Thymus (tissue), 11 donors: ENCODE results near the gene ZNF317. TPM values are rescaled to one million over a fixed set of nuclear protein-coding genes. Genes with fewer than 3 reads are reported as not detected.

Source experiments
- DNase-seq, 9 donors: peaks; one replicate each; pipeline ENCODE4 v3.0.0-alpha.2; 2013; ENCODE audit warnings: low spot score in 9 of 9, low read depth in 6 of 9, missing footprints in 1 of 9
- H3K27ac ChIP-seq, 2 donors: one replicate each; pipeline ENCODE4 v1.5.1; 2013; ENCODE audit warnings: control low read depth in 1 of 2, low read depth in 1 of 2, low read length in 1 of 2, mild to moderate bottlenecking in 1 of 2, moderate library complexity in 1 of 2
- H3K27me3 ChIP-seq, 2 donors: one replicate each; pipeline ENCODE4 v1.5.1; 2013; ENCODE audit warnings: low read length in 1 of 2; ENCODE audit not compliant: control insufficient read depth in 2 of 2, insufficient read depth in 1 of 2
- H3K36me3 ChIP-seq, 2 donors: one replicate each; pipeline ENCODE4 v1.5.1; 2013; ENCODE audit warnings: low read length in 1 of 2, mild to moderate bottlenecking in 1 of 2, moderate library complexity in 1 of 2; ENCODE audit not compliant: control insufficient read depth in 2 of 2, insufficient read depth in 2 of 2
- H3K4me1 ChIP-seq, 2 donors: one replicate each; pipeline ENCODE4 v1.5.1; 2013; ENCODE audit warnings: low read length in 2 of 2; ENCODE audit not compliant: control insufficient read depth in 2 of 2, insufficient read depth in 2 of 2
- H3K4me3 ChIP-seq, 2 donors: one replicate each; pipeline ENCODE4 v1.5.1; 2013; ENCODE audit warnings: low read length in 2 of 2, control low read depth in 1 of 2, mild to moderate bottlenecking in 1 of 2
- H3K9me3 ChIP-seq, 2 donors: one replicate each; pipeline ENCODE4 v1.5.1; 2013; ENCODE audit warnings: low read length in 1 of 2, mild to moderate bottlenecking in 1 of 2; ENCODE audit not compliant: control insufficient read depth in 2 of 2, insufficient read depth in 1 of 2
- WGBS: extraction: QIAGEN DNeasy Blood & Tissue Kit; methylation state at CpG from one replicate; pipeline ENCODE4 v1.1.7; 2013; 5-methylcytosine and 5-hydroxymethylcytosine counted together
- polyA plus RNA-seq: library from polyadenylated mRNA; stranded (reverse); fragments of 200-250 nt; gene quantifications from one replicate; pipeline ENCODE4 v1.2.3, GENCODE V29; 2013
- total RNA-seq: library from RNA; stranded (reverse); fragments of 120-200 nt; gene quantifications from one replicate; pipeline ENCODE4 v1.2.4, GENCODE V29; 2013
- donor health status: healthy.

Gene ZNF317
- total and polyA plus RNA-seq, 2 donors: 24.8 to 44.2 TPM

DNA sequence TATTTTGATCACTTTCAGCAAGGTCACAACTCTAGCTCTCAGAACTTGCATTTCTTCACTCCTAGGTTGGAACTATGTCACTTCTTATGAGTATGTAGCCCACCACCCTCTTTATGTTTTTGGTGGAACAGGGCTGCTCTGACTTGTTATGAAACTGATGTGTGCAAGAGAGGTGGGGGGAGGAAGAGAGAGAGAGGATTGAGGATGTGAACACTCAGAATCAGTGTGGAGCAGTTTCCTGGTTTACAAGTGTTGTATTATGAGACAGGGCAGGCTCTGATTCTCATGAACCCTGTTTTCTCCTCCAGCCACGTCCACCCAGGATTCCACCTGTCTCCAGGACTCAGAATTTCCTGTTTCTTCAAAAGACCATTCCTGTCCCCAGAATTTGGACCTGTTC lies 16.1 kb downstream of the ZNF317 start:
- Histone ChIP-seq H3K4me3 (no peak overlapping the region), H3K27me3 (no peaks in the 10 kb centered on the region), H3K9me3 (peaks cover 21 to 44% of the 10 kb centered on the region in 2 donors), H3K27ac (no peak overlapping the region), H3K4me1 (no peaks in the 10 kb centered on the region), H3K36me3 (peaks cover 62 to 67% of the 10 kb centered on the region in 2 donors)
- WGBS: 95% methylated on average over 1 of the region's 1 CpG
- no peak for DNase-seq

DNA sequence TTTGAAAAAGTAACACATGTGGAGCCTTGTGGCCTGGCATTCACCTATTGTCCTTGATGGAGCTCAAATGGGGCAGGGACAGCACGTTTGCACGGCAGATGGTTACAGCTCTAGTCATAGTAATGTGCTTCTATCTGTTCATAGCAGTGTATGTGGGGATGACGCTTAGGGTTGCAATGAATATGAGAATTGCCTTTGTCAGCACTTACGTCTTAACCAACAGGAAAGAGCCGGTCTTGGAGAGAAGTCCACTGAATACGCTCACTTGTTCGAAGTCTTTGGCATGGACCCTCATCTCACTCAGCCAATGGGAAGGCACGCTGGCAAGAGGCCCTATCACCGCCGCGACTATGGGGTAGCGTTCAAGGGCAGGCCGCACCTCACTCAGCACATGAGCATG lies 19.7 kb downstream of the ZNF317 start:
- peaks cover 19 to 42% of the 10 kb centered on the region in 2 donors for H3K9me3 ChIP-seq

DNA sequence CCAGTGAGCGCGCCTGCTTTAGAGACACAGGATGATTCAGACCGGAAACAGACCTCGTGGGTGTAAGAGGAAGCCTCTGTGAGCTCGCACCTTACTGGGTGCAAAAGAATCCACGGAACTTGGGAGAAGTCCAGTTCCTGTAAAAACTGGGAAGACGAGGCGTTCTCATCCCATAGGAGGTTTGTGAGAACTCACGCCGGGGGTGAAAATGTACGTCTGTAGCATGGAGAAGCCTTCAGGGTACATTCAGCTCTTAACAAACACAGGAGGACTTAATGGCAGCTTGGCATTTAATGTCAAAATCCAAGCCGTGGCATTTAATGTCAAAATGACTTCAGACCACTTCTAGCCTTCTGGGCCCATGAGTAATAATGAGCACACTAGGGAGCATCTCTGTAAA lies 21.2 kb downstream of the ZNF317 start:
- WGBS: 99% methylated on average over 12 of the region's 12 CpGs
- Histone ChIP-seq H3K4me1 (no peaks in the 10 kb centered on the region), H3K36me3 (peaks cover 69 to 71% of the 10 kb centered on the region in 2 donors), H3K27ac (no peak overlapping the region), H3K4me3 (no peak overlapping the region), H3K27me3 (no peaks in the 10 kb centered on the region), H3K9me3 (peaks cover 19 to 42% of the 10 kb centered on the region in 2 donors)
- DNase-seq: no peak

More for the DNA sequence above, 19.7 kb downstream of the ZNF317 start:
- WGBS: 99% methylated on average over 13 of the region's 13 CpGs
- Histone ChIP-seq H3K4me1 (no peaks in the 10 kb centered on the region), H3K4me3 (no peak overlapping the region), H3K27ac (no peak overlapping the region), H3K27me3 (no peaks in the 10 kb centered on the region), H3K36me3 (peaks cover 81 to 82% of the 10 kb centered on the region in 2 donors)
- no peak for DNase-seq

DNA sequence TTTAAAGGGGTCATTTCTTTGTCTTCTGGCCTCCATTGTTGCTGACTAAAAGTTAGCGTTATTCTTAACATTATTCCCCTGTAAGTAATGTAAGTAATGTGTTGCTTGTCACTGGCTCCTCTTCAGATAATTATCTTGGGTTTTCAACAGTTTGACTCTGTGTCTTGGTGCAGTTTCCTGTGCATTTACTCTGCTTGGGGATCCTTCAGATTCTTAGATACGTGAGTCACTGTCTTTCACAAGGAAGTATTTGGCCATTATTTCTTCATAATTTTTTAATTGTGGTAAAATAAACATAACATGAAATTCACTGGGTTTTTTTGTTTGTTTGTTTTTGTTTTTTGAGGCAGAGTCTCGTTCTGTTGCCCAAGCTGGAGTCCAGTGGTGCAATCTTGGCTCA lies 25.1 kb downstream of the ZNF317 start:
- Histone ChIP-seq H3K36me3 (peaks cover 33 to 41% of the 10 kb centered on the region in 2 donors), H3K27me3 (no peaks in the 10 kb centered on the region), H3K27ac (no peak overlapping the region), H3K9me3 (peaks cover 10 to 25% of the 10 kb centered on the region in 2 donors), H3K4me1 (no peaks in the 10 kb centered on the region), H3K4me3 (no peak overlapping the region)
- WGBS: over 99% methylated on average over 3 of the region's 3 CpGs
- DNase-seq: no peak

DNA sequence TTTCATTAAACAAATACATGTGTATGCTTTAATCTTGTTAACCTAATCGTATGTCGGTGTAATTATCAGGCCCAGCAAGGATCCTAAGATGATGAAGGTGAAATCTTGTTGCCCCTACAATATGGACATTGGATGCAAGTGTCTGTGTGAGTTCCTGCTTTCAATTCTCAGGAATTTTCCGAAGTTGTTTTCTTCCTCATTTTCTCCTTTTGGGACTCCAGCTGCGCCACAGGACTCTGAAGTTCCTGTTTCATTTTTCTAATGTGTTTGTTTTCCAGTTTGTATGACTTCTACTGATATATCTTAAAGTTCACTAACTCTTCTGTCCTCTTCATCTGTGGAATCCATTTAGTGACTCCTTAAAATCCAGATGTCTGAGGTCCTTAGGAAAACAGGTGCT lies 26.6 kb downstream of the ZNF317 start:
- WGBS: 69% methylated on average over 4 of the region's 4 CpGs
- Histone ChIP-seq H3K27me3 (no peaks in the 10 kb centered on the region), H3K9me3 (peaks cover 0 to 10% of the 10 kb centered on the region in 2 donors), H3K36me3 (peaks cover 17 to 26% of the 10 kb centered on the region in 2 donors), H3K4me1 (no peaks in the 10 kb centered on the region), H3K4me3 (no peak overlapping the region), H3K27ac (no peak overlapping the region)
- DNase-seq: no peak

DNA sequence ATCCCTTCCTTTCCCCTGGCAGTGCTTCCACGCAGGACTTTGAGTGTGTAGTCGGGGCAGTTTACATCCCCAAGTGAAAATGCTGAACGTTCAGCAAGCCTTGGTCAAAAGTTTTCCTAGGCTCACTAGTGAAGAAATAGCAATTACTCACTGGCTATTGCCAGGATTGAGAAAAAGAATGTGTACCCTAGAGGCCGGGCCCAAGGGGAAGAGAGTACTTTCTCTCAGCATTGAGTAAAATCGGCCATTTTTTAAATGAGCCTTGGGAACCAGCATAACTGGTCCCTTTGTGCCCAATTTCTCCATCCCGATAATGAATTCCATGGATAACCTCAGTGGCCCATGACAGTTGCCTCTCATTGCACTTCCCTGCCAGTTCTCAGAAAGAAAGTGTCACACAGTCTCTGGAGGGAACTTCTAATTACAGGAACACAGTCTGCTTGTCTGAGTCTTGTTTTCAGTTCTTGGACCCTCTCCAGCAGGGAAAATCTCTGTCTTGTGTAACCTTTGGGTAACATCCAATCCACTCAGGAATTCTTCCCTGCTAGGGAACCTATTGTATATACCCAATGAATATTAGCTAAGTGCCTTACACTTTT lies 31.3 kb downstream of the ZNF317 start:
- 93% methylated on average over 6 of the region's 6 CpGs for WGBS
- Histone ChIP-seq H3K36me3 (peaks cover 0 to 7% of the 10 kb centered on the region in 2 donors), H3K27me3 (no peaks in the 10 kb centered on the region), H3K4me3 (no peak overlapping the region), H3K27ac (no peak overlapping the region), H3K4me1 (no peaks in the 10 kb centered on the region), H3K9me3 (peaks cover 0 to 7% of the 10 kb centered on the region in 2 donors)
- DNase-seq: no peak

DNA sequence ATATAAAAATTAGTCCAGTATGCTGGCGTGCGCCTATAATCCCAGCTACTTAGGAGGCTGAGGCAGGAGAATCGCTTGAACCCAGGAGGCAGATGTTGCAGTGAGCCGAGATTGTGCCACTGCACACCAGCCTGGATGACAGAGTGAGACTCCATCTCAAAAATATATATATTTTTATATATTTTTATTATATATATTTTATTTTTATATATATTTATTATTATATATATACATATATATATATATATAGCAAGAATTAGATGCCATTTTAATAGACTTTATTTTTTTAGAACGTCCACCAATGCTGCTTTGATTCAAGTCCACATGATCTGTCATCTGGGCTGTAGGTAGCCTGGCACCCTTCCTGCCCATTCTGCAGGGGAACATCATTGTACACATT lies 35.1 kb downstream of the ZNF317 start:
- Histone ChIP-seq H3K9me3 (peaks cover 0 to 3% of the 10 kb centered on the region in 2 donors), H3K36me3 (no peaks in the 10 kb centered on the region), H3K27me3 (no peaks in the 10 kb centered on the region), H3K27ac (no peak overlapping the region), H3K4me3 (no peak overlapping the region), H3K4me1 (no peaks in the 10 kb centered on the region)
- 96% methylated on average over 5 of the region's 5 CpGs for WGBS
- no peak for DNase-seq

DNA sequence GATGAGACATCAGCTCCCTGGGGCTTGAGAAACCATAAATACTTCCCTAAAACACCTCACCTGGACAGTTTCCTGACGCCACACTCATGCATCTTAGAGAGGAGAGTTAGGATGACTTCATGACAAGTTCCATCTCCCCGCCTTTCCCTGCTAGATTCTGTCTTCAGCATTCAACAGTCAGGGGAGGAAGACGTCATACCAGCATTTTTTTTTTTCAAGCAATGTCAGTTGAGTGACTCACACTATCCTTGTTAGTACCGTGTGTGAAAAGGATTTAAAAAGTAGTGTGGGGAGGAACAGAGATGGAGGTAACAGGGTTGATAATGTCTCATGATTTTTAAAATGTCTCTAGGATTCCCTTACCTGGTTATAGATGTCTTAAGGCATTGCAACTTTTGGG lies 38.7 kb downstream of the ZNF317 start, which contains the start of gene OR7D2:
TSS of gene OR7D2 (plus strand) at position 79 of the 400 bp plus-strand sequence. CDS start 6,803 bp downstream, outside the sequence.
- 82% methylated on average over 4 of the region's 4 CpGs for WGBS
- Histone ChIP-seq H3K36me3 (no peaks in the 10 kb centered on the region), H3K9me3 (peaks cover 0 to 3% of the 10 kb centered on the region in 2 donors), H3K27me3 (no peaks in the 10 kb centered on the region), H3K4me1 (no peaks in the 10 kb centered on the region), H3K27ac (no peak within 1 kb of the TSS), H3K4me3 (no peak within 1 kb of the TSS)
- DNase-seq: no peak

DNA sequence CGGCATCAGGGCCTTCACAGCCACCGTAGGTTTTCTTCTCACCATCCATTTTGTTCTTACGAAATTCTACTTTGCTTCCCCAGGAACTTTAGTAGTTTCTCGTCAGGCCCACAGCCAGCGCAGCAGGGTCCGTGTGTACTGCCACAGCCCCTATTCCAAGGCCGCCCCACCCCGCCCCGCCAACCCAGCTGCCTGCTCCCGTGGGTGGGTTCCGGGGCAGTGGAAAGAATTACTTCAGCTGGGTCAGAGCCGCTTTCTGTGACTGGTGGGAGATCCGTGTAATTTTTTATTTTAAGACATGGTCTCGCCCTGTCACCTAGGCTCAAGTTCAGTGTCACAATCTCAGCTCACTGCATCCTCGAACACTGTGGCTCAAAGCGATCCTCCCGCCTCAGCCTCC lies 42.8 kb downstream of the ZNF317 start:
- no peaks in the 10 kb centered on the region for H3K27me3 ChIP-seq
- H3K36me3 ChIP-seq: no peaks in the 10 kb centered on the region
- DNase-seq: no peak
- WGBS: 94% methylated on average over 17 of the region's 17 CpGs
- H3K4me3 ChIP-seq: no peak overlapping the region
- no peaks in the 10 kb centered on the region for H3K4me1 ChIP-seq
- no peak overlapping the region for H3K27ac ChIP-seq
- no peaks in the 10 kb centered on the region for H3K9me3 ChIP-seq
